GM23338 (cell line): ENCODE data around the gene MINAR1. TPM values are rescaled to one million over a fixed set of nuclear protein-coding genes. Genes with fewer than 3 reads are reported as not detected.

ENCODE experiments used
- ATAC-seq: fragments of 200-7000 bp; cut with Tn5 transposase; 3 replicates; pipeline ENCODE4 v1.9.1; 2020
- DNase-seq: peaks from one replicate; pipeline ENCODE4 v3.0.0-alpha.2; 2015; ENCODE audit warnings: low spot score
- H2AFZ ChIP-seq: fragments of 200-600 bp; sonication (generic); 2 replicates; pipeline ENCODE4 v1.8.0; 2016; ENCODE audit warnings: antibody characterized with exemption, mild to moderate bottlenecking, moderate library complexity
- H3F3A ChIP-seq: fragments of 200-600 bp; sonication (generic); replicated peaks from 2 replicates; pipeline ENCODE4 v1.8.0; 2017; ENCODE audit warnings: antibody characterized with exemption, mixed run types, low read depth
- H3K27ac ChIP-seq: fragments of 200-600 bp; sonication (generic); 2 replicates; pipeline ENCODE4 v1.6.1; 2016; ENCODE audit warnings: low read depth
- H3K27me3 ChIP-seq: fragments of 200-600 bp; sonication (generic); 2 replicates; pipeline ENCODE4 v1.8.0; 2016; ENCODE audit warnings: mild to moderate bottlenecking, mixed run types, moderate library complexity; ENCODE audit not compliant: insufficient read depth
- H3K36me3 ChIP-seq: fragments of 200-600 bp; sonication (generic); 2 replicates; pipeline ENCODE4 v1.8.0; 2016; ENCODE audit warnings: mild to moderate bottlenecking; ENCODE audit not compliant: insufficient read depth
- H3K4me1 ChIP-seq: fragments of 200-600 bp; sonication (generic); 2 replicates; pipeline ENCODE4 v1.8.0; 2016; ENCODE audit warnings: mild to moderate bottlenecking, moderate library complexity; ENCODE audit not compliant: insufficient read depth
- H3K4me2 ChIP-seq: fragments of 200-600 bp; sonication (generic); 2 replicates; pipeline ENCODE4 v1.7.1; 2017; ENCODE audit warnings: mixed run types
- H3K4me3 ChIP-seq: fragments of 200-600 bp; sonication (generic); 2 replicates; pipeline ENCODE4 v1.6.1; 2016; ENCODE audit warnings: mixed run types
- H3K79me2 ChIP-seq: fragments of 200-600 bp; sonication (generic); replicated peaks from 2 replicates; pipeline ENCODE4 v1.8.0; 2017; ENCODE audit warnings: mild to moderate bottlenecking; ENCODE audit not compliant: insufficient read depth
- H3K9me2 ChIP-seq: fragments of 200-600 bp; sonication (generic); 2 replicates; pipeline ENCODE4 v1.8.0; 2017; ENCODE audit not compliant: insufficient read depth
- H4K20me1 ChIP-seq: fragments of 200-600 bp; sonication (generic); replicated peaks from 2 replicates; pipeline ENCODE4 v1.8.0; 2017; ENCODE audit warnings: mild to moderate bottlenecking; ENCODE audit not compliant: insufficient read depth
- H3K27ac Mint-ChIP-seq: 2 replicates; pipeline ENCODE4 v1.8.0; 2020; ENCODE audit warnings: inconsistent platforms, mild to moderate bottlenecking, moderate library complexity, mixed read lengths
- H3K27me3 Mint-ChIP-seq: 3 replicates; pipeline ENCODE4 v1.8.0; 2022; ENCODE audit warnings: low read depth, mild to moderate bottlenecking, moderate library complexity, mixed read lengths, inconsistent platforms; ENCODE audit not compliant: insufficient read depth, poor library complexity
- H3K36me3 Mint-ChIP-seq: 3 replicates; pipeline ENCODE4 v1.8.0; 2021; ENCODE audit warnings: low read depth, mild to moderate bottlenecking, inconsistent platforms, moderate library complexity, mixed read lengths
- H3K4me1 Mint-ChIP-seq: 3 replicates; pipeline ENCODE4 v1.8.0; 2020; ENCODE audit warnings: mild to moderate bottlenecking, inconsistent platforms, mixed read lengths
- H3K4me3 Mint-ChIP-seq: 3 replicates; pipeline ENCODE4 v1.8.0; 2021; ENCODE audit warnings: moderate library complexity, mild to moderate bottlenecking, inconsistent platforms, mixed read lengths
- H3K9me3 Mint-ChIP-seq: 3 replicates; pipeline ENCODE4 v1.8.0; 2020; ENCODE audit warnings: moderate library complexity, mild to moderate bottlenecking, inconsistent platforms, mixed read lengths
- EZH2 ChIP-seq: fragments of 200-600 bp; sonication (generic); IDR thresholded peaks from one replicate; pipeline ENCODE4 v1.8.0; 2017; ENCODE audit warnings: antibody characterized with exemption, mild to moderate bottlenecking, low read depth; ENCODE audit not compliant: unreplicated experiment
- JUNB ChIP-seq: IDR thresholded peaks from one replicate; pipeline ENCODE4 v1.6.1; 2016; ENCODE audit warnings: antibody characterized with exemption; ENCODE audit not compliant: unreplicated experiment
- polyA plus RNA-seq: library from polyadenylated mRNA; unstranded; fragments of >200 nt; fragmentation: Nextera tagmentation; extraction: Ambion mirVana; gene quantifications from 2 replicates; pipeline ENCODE4 v1.2.1, GENCODE V29; 2016
- total RNA-seq: library from RNA; depleted of rRNA; stranded (reverse); fragments of >200 nt; shearing (Covaris generic); gene quantifications from 2 replicates; pipeline ENCODE4 v1.2.3, GENCODE V29; 2014
- TF ChIP-seq, protein P1 (sequence below), 2 experiments: fragments of 200-600 bp in 1 of 2; sonication (generic) in 1 of 2; conservative IDR thresholded peaks; 2 replicates each; pipeline versions ENCODE4 v1.5.1 to v1.6.1; 2016 to 2017; ENCODE audit warnings: antibody characterized with exemption in 2 of 2, low read depth in 2 of 2, mild to moderate bottlenecking in 2 of 2, moderate library complexity in 1 of 2
- TF ChIP-seq, protein P2 (sequence below): IDR thresholded peaks from 2 replicates; pipeline ENCODE4 v1.6.1; 2016; ENCODE audit warnings: antibody characterized with exemption
- TF ChIP-seq, protein P3 (sequence below): IDR thresholded peaks from one replicate; pipeline ENCODE4 v1.6.1; 2018; ENCODE audit warnings: antibody characterized with exemption; ENCODE audit not compliant: unreplicated experiment
- TF ChIP-seq, protein P4 (sequence below): fragments of 250-450 bp; sonication (Bioruptor Pico); IDR thresholded peaks from 2 replicates; pipeline ENCODE4 v1.5.0; 2020; ENCODE audit warnings: mild to moderate bottlenecking, moderate library complexity

The MINAR1 gene
- total and polyA plus RNA-seq, 2 experiments from 2014 or later = 0.32 to 1.4 TPM

DNA sequence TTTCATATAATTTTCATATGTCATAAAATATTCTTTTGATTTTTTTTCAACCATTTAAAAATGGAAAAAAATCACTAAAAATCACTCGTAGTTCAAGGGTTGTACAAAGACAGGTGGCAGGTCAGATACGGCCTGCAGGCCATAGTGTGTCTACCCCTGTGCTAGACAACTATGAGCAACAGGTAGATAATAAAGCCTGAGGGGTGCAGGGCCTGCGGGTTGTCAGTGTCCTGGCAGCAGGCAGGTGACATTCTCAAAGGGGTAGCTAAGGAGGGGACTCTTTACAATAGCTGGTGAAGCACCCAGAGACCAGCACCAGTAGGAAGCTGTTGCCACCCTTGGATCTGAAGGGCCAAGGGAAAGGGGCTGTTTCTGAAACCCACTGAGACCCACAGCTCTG, 34.4 kb downstream of the MINAR1 start (continued):
- TF ChIP-seq, protein P1, sequence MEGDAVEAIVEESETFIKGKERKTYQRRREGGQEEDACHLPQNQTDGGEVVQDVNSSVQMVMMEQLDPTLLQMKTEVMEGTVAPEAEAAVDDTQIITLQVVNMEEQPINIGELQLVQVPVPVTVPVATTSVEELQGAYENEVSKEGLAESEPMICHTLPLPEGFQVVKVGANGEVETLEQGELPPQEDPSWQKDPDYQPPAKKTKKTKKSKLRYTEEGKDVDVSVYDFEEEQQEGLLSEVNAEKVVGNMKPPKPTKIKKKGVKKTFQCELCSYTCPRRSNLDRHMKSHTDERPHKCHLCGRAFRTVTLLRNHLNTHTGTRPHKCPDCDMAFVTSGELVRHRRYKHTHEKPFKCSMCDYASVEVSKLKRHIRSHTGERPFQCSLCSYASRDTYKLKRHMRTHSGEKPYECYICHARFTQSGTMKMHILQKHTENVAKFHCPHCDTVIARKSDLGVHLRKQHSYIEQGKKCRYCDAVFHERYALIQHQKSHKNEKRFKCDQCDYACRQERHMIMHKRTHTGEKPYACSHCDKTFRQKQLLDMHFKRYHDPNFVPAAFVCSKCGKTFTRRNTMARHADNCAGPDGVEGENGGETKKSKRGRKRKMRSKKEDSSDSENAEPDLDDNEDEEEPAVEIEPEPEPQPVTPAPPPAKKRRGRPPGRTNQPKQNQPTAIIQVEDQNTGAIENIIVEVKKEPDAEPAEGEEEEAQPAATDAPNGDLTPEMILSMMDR (conservative IDR thresholded peaks at IDR 0.05; ENCODE audit: low read depth in 2 of 2) = no peak
- no peak for TF ChIP-seq EZH2
- TF ChIP-seq, protein P2, sequence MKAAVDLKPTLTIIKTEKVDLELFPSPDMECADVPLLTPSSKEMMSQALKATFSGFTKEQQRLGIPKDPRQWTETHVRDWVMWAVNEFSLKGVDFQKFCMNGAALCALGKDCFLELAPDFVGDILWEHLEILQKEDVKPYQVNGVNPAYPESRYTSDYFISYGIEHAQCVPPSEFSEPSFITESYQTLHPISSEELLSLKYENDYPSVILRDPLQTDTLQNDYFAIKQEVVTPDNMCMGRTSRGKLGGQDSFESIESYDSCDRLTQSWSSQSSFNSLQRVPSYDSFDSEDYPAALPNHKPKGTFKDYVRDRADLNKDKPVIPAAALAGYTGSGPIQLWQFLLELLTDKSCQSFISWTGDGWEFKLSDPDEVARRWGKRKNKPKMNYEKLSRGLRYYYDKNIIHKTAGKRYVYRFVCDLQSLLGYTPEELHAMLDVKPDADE = no peak
- TF ChIP-seq, protein P3, sequence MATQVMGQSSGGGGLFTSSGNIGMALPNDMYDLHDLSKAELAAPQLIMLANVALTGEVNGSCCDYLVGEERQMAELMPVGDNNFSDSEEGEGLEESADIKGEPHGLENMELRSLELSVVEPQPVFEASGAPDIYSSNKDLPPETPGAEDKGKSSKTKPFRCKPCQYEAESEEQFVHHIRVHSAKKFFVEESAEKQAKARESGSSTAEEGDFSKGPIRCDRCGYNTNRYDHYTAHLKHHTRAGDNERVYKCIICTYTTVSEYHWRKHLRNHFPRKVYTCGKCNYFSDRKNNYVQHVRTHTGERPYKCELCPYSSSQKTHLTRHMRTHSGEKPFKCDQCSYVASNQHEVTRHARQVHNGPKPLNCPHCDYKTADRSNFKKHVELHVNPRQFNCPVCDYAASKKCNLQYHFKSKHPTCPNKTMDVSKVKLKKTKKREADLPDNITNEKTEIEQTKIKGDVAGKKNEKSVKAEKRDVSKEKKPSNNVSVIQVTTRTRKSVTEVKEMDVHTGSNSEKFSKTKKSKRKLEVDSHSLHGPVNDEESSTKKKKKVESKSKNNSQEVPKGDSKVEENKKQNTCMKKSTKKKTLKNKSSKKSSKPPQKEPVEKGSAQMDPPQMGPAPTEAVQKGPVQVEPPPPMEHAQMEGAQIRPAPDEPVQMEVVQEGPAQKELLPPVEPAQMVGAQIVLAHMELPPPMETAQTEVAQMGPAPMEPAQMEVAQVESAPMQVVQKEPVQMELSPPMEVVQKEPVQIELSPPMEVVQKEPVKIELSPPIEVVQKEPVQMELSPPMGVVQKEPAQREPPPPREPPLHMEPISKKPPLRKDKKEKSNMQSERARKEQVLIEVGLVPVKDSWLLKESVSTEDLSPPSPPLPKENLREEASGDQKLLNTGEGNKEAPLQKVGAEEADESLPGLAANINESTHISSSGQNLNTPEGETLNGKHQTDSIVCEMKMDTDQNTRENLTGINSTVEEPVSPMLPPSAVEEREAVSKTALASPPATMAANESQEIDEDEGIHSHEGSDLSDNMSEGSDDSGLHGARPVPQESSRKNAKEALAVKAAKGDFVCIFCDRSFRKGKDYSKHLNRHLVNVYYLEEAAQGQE = no peak

DNA sequence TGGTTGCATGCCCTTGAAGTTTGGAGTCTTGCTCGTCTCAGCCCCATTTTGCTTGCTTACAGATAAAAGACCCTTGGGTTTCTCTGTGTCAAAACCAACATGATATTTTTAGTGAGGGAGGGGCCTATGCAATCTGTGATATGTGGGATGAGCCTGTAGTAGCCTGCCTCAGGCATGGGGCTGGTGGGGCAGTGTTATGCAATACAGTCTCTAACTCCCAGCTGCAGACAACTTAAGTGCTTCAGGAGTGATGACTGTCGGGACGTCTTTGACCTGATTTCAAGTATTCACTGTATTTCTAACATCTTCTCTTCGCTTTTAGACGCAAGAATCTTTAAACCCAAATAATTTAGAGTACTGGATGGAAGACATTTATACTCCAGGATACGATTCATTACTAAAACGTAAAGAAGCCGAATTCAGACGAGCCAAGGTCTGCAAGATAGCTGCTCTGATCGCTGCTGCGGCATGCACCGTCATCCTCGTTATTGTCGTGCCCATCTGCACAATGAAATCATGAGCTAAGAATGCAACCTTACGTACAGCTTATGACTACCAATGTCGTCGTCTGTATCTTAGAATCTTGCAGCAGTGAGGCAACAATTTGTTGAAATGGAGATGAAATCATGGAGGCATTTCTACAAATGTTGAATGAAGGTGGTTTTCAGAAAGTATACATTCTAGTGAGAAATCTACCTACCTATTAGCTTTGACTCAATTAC, 35.9 kb downstream of the MINAR1 start:
- H3K27me3 ChIP-seq = no peaks in the 10 kb centered on the region
- H3K36me3 ChIP-seq = no peaks in the 10 kb centered on the region
- H3K9me2 ChIP-seq = no peaks in the 10 kb centered on the region
- TF ChIP-seq, protein P4, sequence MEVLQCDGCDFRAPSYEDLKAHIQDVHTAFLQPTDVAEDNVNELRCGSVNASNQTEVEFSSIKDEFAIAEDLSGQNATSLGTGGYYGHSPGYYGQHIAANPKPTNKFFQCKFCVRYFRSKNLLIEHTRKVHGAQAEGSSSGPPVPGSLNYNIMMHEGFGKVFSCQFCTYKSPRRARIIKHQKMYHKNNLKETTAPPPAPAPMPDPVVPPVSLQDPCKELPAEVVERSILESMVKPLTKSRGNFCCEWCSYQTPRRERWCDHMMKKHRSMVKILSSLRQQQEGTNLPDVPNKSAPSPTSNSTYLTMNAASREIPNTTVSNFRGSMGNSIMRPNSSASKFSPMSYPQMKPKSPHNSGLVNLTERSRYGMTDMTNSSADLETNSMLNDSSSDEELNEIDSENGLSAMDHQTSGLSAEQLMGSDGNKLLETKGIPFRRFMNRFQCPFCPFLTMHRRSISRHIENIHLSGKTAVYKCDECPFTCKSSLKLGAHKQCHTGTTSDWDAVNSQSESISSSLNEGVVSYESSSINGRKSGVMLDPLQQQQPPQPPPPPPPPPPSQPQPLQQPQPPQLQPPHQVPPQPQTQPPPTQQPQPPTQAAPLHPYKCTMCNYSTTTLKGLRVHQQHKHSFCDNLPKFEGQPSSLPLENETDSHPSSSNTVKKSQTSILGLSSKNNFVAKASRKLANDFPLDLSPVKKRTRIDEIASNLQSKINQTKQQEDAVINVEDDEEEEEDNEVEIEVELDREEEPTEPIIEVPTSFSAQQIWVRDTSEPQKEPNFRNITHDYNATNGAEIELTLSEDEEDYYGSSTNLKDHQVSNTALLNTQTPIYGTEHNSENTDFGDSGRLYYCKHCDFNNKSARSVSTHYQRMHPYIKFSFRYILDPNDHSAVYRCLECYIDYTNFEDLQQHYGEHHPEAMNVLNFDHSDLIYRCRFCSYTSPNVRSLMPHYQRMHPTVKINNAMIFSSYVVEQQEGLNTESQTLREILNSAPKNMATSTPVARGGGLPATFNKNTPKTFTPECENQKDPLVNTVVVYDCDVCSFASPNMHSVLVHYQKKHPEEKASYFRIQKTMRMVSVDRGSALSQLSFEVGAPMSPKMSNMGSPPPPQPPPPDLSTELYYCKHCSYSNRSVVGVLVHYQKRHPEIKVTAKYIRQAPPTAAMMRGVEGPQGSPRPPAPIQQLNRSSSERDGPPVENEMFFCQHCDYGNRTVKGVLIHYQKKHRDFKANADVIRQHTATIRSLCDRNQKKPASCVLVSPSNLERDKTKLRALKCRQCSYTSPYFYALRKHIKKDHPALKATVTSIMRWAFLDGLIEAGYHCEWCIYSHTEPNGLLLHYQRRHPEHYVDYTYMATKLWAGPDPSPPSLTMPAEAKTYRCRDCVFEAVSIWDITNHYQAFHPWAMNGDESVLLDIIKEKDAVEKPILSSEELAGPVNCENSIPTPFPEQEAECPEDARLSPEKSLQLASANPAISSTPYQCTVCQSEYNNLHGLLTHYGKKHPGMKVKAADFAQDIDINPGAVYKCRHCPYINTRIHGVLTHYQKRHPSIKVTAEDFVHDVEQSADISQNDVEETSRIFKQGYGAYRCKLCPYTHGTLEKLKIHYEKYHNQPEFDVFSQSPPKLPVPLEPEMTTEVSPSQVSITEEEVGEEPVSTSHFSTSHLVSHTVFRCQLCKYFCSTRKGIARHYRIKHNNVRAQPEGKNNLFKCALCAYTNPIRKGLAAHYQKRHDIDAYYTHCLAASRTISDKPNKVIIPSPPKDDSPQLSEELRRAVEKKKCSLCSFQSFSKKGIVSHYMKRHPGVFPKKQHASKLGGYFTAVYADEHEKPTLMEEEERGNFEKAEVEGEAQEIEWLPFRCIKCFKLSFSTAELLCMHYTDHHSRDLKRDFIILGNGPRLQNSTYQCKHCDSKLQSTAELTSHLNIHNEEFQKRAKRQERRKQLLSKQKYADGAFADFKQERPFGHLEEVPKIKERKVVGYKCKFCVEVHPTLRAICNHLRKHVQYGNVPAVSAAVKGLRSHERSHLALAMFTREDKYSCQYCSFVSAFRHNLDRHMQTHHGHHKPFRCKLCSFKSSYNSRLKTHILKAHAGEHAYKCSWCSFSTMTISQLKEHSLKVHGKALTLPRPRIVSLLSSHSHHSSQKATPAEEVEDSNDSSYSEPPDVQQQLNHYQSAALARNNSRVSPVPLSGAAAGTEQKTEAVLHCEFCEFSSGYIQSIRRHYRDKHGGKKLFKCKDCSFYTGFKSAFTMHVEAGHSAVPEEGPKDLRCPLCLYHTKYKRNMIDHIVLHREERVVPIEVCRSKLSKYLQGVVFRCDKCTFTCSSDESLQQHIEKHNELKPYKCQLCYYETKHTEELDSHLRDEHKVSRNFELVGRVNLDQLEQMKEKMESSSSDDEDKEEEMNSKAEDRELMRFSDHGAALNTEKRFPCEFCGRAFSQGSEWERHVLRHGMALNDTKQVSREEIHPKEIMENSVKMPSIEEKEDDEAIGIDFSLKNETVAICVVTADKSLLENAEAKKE (CRISPR knock-in tag) = no peak
- TF ChIP-seq JUNB = no peak
- H3K4me3 ChIP-seq = no peak overlapping the region
- no peaks in the 10 kb centered on the region for H3K4me1 Mint-ChIP-seq
- DNase-seq (no peak), ATAC-seq (peak; percentile 52; the same call in 2 of the 3 replicates)
- H3K4me3 Mint-ChIP-seq = no peak overlapping the region
- H4K20me1 ChIP-seq = no peaks in the 10 kb centered on the region
- no peaks in the 10 kb centered on the region for H3F3A ChIP-seq
- no peaks in the 10 kb centered on the region for H3K79me2 ChIP-seq
- H3K27ac Mint-ChIP-seq = no peak overlapping the region; the same call in 1 of the 2 replicates
- H2AFZ ChIP-seq = no peak overlapping the region
- no peaks in the 10 kb centered on the region for H3K27me3 Mint-ChIP-seq
- no peaks in the 10 kb centered on the region for H3K36me3 Mint-ChIP-seq
- H3K27ac ChIP-seq = no peak overlapping the region
- H3K4me2 ChIP-seq = no peak overlapping the region
- no peaks in the 10 kb centered on the region for H3K4me1 ChIP-seq
- H3K9me3 Mint-ChIP-seq = no peaks in the 10 kb centered on the region
